HepG2 (cell line): ENCODE data around the gene RASSF6. TPM values are rescaled to one million over a fixed set of nuclear protein-coding genes. Genes with fewer than 3 reads are reported as not detected.

Source experiments
- ATAC-seq: fragments of 200-7000 bp; cut with Tn5 transposase; 3 replicates; pipeline ENCODE4 v1.9.1; 2020; ENCODE audit warnings: mild to moderate bottlenecking, moderate library complexity
- BruUV-seq: library from RNA; stranded (reverse); fragments of 400-500 nt; replicated peaks from 2 replicates; lab custom pipeline; 2021; lab: Mats Ljungman, UMichigan
- CTCF ChIA-PET: fragments of 300-600 bp; formaldehyde crosslinking; extraction: SDS; loops from one replicate; lab custom pipeline; 2021; ENCODE audit warnings: low total read pairs, inconsistent platforms, low intra/inter-chr PET ratio; lab: Yijun Ruan, JAX
- POLR2A ChIA-PET: fragments of 350-600 bp; sonication (Branson Sonifier 250); formaldehyde crosslinking; loops from one replicate; lab custom pipeline; 2020; ENCODE audit warnings: antibody characterized with exemption, inconsistent platforms; lab: Yijun Ruan, JAX
- DNase-seq: peaks from one replicate; pipeline ENCODE4 v3.0.0-alpha.2; 2015; ENCODE audit warnings: low spot score
- FAIRE-seq: peaks from 3 replicates; lab custom pipeline; 2011; peaks lifted over from hg19 to GRCh38; lab: Jason Lieb, UNC
- H2AFZ ChIP-seq: one replicate; pipeline ENCODE4 v1.6.1; 2011; ENCODE audit warnings: low read length, inconsistent platforms
- H3K27ac ChIP-seq: fragments of 300-600 bp; 3 replicates; pipeline ENCODE4 v1.8.0; 2011; ENCODE audit warnings: mixed run types, mild to moderate bottlenecking, mixed read lengths, low read length, inconsistent platforms; ENCODE audit not compliant: insufficient read depth; ENCODE audit errors: extremely low read length
- H3K27me3 ChIP-seq, 2 experiments: fragments of 200-600 bp in 1 of 2; 2 replicates in 1 of 2; 3 replicates in 1 of 2; pipeline versions ENCODE4 v1.6.0 to v1.8.0; 2011; ENCODE audit warnings: low read length in 2 of 2, mild to moderate bottlenecking in 2 of 2, moderate library complexity in 2 of 2, inconsistent platforms in 1 of 2; ENCODE audit not compliant: insufficient read depth in 2 of 2, control insufficient read depth in 1 of 2
- H3K36me3 ChIP-seq, 2 experiments: fragments of 200-600 bp in 1 of 2; replicated peaks in 1 of 2; 2 replicates in 1 of 2; 3 replicates in 1 of 2; pipeline versions ENCODE4 v1.5.1 to v1.8.0; 2011; ENCODE audit warnings: low read length in 2 of 2, inconsistent platforms in 1 of 2; ENCODE audit not compliant: insufficient read depth in 2 of 2, control insufficient read depth in 1 of 2
- H3K4me1 ChIP-seq: 2 replicates; pipeline ENCODE4 v1.5.1; 2012; ENCODE audit warnings: low read length, inconsistent platforms; ENCODE audit not compliant: insufficient read depth
- H3K4me2 ChIP-seq: 2 replicates; pipeline ENCODE4 v1.6.0; 2011; ENCODE audit warnings: low read depth, low read length, inconsistent platforms
- H3K4me3 ChIP-seq, 3 experiments: fragments of 200-600 bp in 1 of 3; sonication (generic), shearing (Covaris generic) in 1 of 3; replicated peaks in 1 of 3; 2 replicates each; pipeline ENCODE4 v1.5.1; 2011 to 2016; ENCODE audit warnings: low read length in 3 of 3, inconsistent platforms in 2 of 3, low read depth in 2 of 3, mild to moderate bottlenecking in 2 of 3, control low read depth in 1 of 3, mixed read lengths in 1 of 3; ENCODE audit not compliant: insufficient read depth in 1 of 3
- H3K79me2 ChIP-seq: one replicate; pipeline ENCODE4 v1.6.1; 2011; ENCODE audit warnings: low read length, inconsistent platforms; ENCODE audit not compliant: insufficient read depth
- H3K9ac ChIP-seq: 2 replicates; pipeline ENCODE4 v1.6.0; 2011; ENCODE audit warnings: mild to moderate bottlenecking, low read depth, low read length, inconsistent platforms; ENCODE audit not compliant: insufficient read depth
- H3K9me3 ChIP-seq: 2 replicates; pipeline ENCODE4 v1.5.1; 2012; ENCODE audit warnings: mild to moderate bottlenecking, low read length
- H4K20me1 ChIP-seq: 2 replicates; pipeline ENCODE4 v1.6.0; 2011; ENCODE audit warnings: inconsistent platforms, mild to moderate bottlenecking, low read length, moderate library complexity; ENCODE audit not compliant: insufficient read depth
- DPF2 ChIP-seq: sonication (generic); formaldehyde crosslinking; IDR thresholded peaks from 2 replicates; pipeline ENCODE4 v1.4.0; 2020; ENCODE audit warnings: mild to moderate bottlenecking, low read depth, missing genetic modification reagents, borderline replicate concordance
- NR2F1 ChIP-seq, 2 experiments: fragments of 450-650 bp in 1 of 2; formaldehyde crosslinking in 1 of 2; IDR thresholded peaks; 2 replicates each; pipeline versions ENCODE4 v1.5.0 to v1.6.1; 2016 to 2020; ENCODE audit warnings: mild to moderate bottlenecking in 1 of 2, missing compliant biosample characterization in 1 of 2, missing genetic modification reagents in 1 of 2, moderate library complexity in 1 of 2
- POLR2A ChIP-seq, 2 experiments: IDR thresholded peaks; 2 replicates each; pipeline ENCODE4 v1.6.1; 2011; ENCODE audit warnings: low read depth in 2 of 2, low read length in 2 of 2, mild to moderate bottlenecking in 1 of 2, moderate library complexity in 1 of 2; ENCODE audit not compliant: insufficient read depth in 1 of 2
- POLR2AphosphoS2 ChIP-seq: IDR thresholded peaks from 2 replicates; pipeline ENCODE4 v1.6.1; 2011; ENCODE audit warnings: low read depth, low read length, improper control_type of control experiment
- SCMH1 ChIP-seq: sonication (generic); formaldehyde crosslinking; IDR thresholded peaks from 2 replicates; pipeline ENCODE4 v1.9.0; 2021; ENCODE audit warnings: missing genetic modification reagents, mild to moderate bottlenecking, borderline replicate concordance
- TARDBP ChIP-seq: sonication (generic); formaldehyde crosslinking; IDR thresholded peaks from 2 replicates; pipeline ENCODE4 v1.8.0; 2022; ENCODE audit warnings: mild to moderate bottlenecking, missing genetic modification reagents
- ZNF34 ChIP-seq: sonication (generic); formaldehyde crosslinking; IDR thresholded peaks from 2 replicates; pipeline ENCODE4 v1.4.0; 2020; ENCODE audit warnings: mild to moderate bottlenecking, missing genetic modification reagents, borderline replicate concordance
- ZNF564 ChIP-seq: sonication (generic); formaldehyde crosslinking; IDR thresholded peaks from 2 replicates; pipeline ENCODE4 v1.8.1; 2023; ENCODE audit warnings: mild to moderate bottlenecking, missing genetic modification reagents
- ZNF737 ChIP-seq: sonication (generic); formaldehyde crosslinking; IDR thresholded peaks from 2 replicates; pipeline ENCODE4 v1.5.0; 2020; ENCODE audit warnings: missing genetic modification reagents, mild to moderate bottlenecking, borderline replicate concordance
- ZSCAN31 ChIP-seq: sonication (generic); formaldehyde crosslinking; IDR thresholded peaks from 2 replicates; pipeline ENCODE4 v1.5.0; 2020; ENCODE audit warnings: low read depth, mild to moderate bottlenecking, missing genetic modification reagents
- WGBS: methylation state at CpG from one replicate; pipeline ENCODE4 v1.1.6; 2017; ENCODE audit warnings: low lambda C conversion rate; 5-methylcytosine and 5-hydroxymethylcytosine counted together
- in situ Hi-C: cut with HindIII; loops from 2 replicates; pipeline ENCODE4 v1.10.0; 2017; ENCODE audit warnings: low pct_unique_long_range_greater_than_20kb; ENCODE audit not compliant: extremely low pct_ligation_motif_present
- intact Hi-C: fragments of 100-400 bp; cut with micrococcal nuclease; formaldehyde crosslinking; loops from one replicate; pipeline ENCODE4 v1.10.0; 2022; ENCODE audit not compliant: unreplicated experiment
- polyA plus RNA-seq, 8 experiments: library from polyadenylated mRNA; depleted of rRNA in 3 of 8; stranded (reverse) in 7 of 8; unstranded in 1 of 8; fragments of >200 nt; fragmentation: Illumina TruSeq in 4 of 8; extraction: Trizol in 4 of 8; gene quantifications; 2 replicates each; pipeline versions ENCODE4 v1.2.1 to v1.2.3, GENCODE V29; 2011 to 2016; ENCODE audit warnings: low read depth in 4 of 8, missing spikeins in 1 of 8, mixed read lengths in 1 of 8; ENCODE audit not compliant: insufficient read depth in 1 of 8
- total RNA-seq, 5 experiments: library from RNA; depleted of rRNA; stranded (reverse); fragments of >200 nt; fragmentation: Illumina TruSeq; extraction: Trizol; gene quantifications; 2 replicates each; pipeline ENCODE4 v1.2.3, GENCODE V29; 2016; ENCODE audit warnings: low read depth in 1 of 5
- TF ChIP-seq, protein P1 (sequence below): sonication (generic); formaldehyde crosslinking; IDR thresholded peaks from 2 replicates; pipeline ENCODE4 v1.5.1; 2020; ENCODE audit warnings: mild to moderate bottlenecking, missing genetic modification reagents, borderline replicate concordance
- TF ChIP-seq, protein P2 (sequence below): IDR thresholded peaks from 2 replicates; pipeline ENCODE4 v1.6.1; 2016; ENCODE audit warnings: low read depth
- TF ChIP-seq, protein P3 (sequence below): sonication (generic); formaldehyde crosslinking; IDR thresholded peaks from 2 replicates; pipeline ENCODE4 v1.8.1; 2023; ENCODE audit warnings: mild to moderate bottlenecking, missing genetic modification reagents, borderline replicate concordance
- TF ChIP-seq, protein P4 (sequence below): sonication (generic); formaldehyde crosslinking; IDR thresholded peaks from 2 replicates; pipeline ENCODE4 v1.5.0; 2020; ENCODE audit warnings: missing genetic modification reagents

RASSF6 gene
- total and polyA plus RNA-seq, 2 of the 13 experiments (the other 11 are each of a cell fraction or from before 2014, with no cell fraction given), result 0.03 to 0.11 TPM

DNA sequence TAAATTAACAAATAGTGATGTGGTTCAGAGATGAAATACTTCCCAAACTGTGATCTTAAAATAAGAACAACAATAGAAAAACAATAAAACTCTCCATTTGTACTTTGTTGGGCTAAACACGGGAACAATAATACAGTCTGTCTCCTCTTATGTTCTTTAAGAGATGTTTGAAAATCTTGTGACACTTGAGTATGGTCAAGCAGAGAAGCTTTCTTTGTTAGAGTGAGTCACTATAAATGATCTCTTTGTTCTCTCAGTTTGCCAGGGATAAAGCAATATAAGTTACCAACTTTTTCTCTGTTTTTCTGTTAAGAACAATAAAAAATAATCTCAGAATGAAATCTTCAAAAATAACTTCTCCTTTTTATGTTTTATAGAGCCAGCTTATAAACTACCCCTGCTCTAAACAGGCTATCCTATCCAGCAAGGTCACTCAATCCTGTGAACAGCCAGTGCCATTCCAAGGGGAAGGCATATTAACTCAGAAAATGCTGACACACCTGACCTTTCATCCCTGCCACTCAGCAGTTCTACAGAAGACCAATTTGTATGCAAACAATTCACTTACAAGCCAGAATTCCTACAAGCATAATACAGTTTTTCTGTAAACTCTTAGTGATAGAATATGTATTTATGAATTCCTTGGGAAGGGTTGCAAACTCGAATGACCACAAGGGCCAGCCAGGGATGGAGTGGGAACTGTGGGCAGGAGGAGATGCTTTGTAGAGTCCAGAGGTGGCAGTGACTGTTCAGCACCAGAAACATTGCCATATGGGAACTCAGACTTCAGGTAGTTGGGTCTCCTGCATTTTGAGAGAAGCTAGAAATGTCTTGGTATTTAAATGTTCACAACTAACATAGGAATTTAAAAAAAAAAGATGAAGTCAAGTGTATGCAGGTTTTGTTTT lies 86.5 kb downstream of the RASSF6 start:
- H2AFZ ChIP-seq, result no peak overlapping the region
- H4K20me1 ChIP-seq, result no peaks in the 10 kb centered on the region
- 0 out of 6 replicates have a peak overlapping the region, but pooled peaks of 1 of the 3 experiments have one; percentile 12 for H3K4me3 ChIP-seq
- peak overlapping the region; percentile 37; the same call in 1 of the 2 replicates for H3K4me2 ChIP-seq
- POLR2A ChIA-PET, result interaction anchor here (1.3 kb wide), 1 partner anchor 16 kb away, joined by 3 read pairs; no protein-coding TSS in a partner anchor
- peak; percentile 62 for DNase-seq
- FAIRE-seq, result peak; percentile 86
- in situ Hi-C loops (no loop called here), intact Hi-C loops (loop anchor here (10.0 kb wide), 1 partner anchor 49 kb away; the partner anchor contains the start of gene AFM)
- CTCF ChIA-PET, result no interaction called here
- no TSS peak for BruUV-seq
- peaks cover 37% of the 10 kb centered on the region for H3K4me1 ChIP-seq
- ATAC-seq, result peak; percentile 99
- H3K9ac ChIP-seq, result no peak overlapping the region
- no peaks in the 10 kb centered on the region for H3K79me2 ChIP-seq
- H3K27ac ChIP-seq, result peak overlapping the region; percentile 14
- H3K27me3 ChIP-seq, result no peaks in the 10 kb centered on the region
- 9% methylated on average over 2 of the region's 2 CpGs for WGBS
- H3K36me3 ChIP-seq, result no peaks in the 10 kb centered on the region
- H3K9me3 ChIP-seq, result no peaks in the 10 kb centered on the region
- TF ChIP-seq ZNF737 (no peak), ZNF34 (CRISPR knock-in tag) (no peak), TARDBP (0 out of 2 replicates have a peak, but pooled peaks have one; percentile 24), NR2F1 (CRISPR knock-in tag; IDR thresholded peaks at IDR 0.05) (peak; percentile 7 to 32; a peak in 2 of 4 replicates), ZSCAN31 (CRISPR knock-in tag) (no peak), ZNF564 (no peak), POLR2AphosphoS2 (no peak), SCMH1 (CRISPR knock-in tag) (no peak), POLR2A (IDR thresholded peaks at IDR 0.05; ENCODE audit: insufficient read depth in 1 of 2, low read depth in 2 of 2, low read length in 2 of 2) (no peak), DPF2 (no peak)
- TF ChIP-seq, protein P1, sequence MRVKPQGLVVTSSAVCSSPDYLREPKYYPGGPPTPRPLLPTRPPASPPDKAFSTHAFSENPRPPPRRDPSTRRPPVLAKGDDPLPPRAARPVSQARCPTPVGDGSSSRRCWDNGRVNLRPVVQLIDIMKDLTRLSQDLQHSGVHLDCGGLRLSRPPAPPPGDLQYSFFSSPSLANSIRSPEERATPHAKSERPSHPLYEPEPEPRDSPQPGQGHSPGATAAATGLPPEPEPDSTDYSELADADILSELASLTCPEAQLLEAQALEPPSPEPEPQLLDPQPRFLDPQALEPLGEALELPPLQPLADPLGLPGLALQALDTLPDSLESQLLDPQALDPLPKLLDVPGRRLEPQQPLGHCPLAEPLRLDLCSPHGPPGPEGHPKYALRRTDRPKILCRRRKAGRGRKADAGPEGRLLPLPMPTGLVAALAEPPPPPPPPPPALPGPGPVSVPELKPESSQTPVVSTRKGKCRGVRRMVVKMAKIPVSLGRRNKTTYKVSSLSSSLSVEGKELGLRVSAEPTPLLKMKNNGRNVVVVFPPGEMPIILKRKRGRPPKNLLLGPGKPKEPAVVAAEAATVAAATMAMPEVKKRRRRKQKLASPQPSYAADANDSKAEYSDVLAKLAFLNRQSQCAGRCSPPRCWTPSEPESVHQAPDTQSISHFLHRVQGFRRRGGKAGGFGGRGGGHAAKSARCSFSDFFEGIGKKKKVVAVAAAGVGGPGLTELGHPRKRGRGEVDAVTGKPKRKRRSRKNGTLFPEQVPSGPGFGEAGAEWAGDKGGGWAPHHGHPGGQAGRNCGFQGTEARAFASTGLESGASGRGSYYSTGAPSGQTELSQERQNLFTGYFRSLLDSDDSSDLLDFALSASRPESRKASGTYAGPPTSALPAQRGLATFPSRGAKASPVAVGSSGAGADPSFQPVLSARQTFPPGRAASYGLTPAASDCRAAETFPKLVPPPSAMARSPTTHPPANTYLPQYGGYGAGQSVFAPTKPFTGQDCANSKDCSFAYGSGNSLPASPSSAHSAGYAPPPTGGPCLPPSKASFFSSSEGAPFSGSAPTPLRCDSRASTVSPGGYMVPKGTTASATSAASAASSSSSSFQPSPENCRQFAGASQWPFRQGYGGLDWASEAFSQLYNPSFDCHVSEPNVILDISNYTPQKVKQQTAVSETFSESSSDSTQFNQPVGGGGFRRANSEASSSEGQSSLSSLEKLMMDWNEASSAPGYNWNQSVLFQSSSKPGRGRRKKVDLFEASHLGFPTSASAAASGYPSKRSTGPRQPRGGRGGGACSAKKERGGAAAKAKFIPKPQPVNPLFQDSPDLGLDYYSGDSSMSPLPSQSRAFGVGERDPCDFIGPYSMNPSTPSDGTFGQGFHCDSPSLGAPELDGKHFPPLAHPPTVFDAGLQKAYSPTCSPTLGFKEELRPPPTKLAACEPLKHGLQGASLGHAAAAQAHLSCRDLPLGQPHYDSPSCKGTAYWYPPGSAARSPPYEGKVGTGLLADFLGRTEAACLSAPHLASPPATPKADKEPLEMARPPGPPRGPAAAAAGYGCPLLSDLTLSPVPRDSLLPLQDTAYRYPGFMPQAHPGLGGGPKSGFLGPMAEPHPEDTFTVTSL, result peak; percentile 54; the same call in 1 of the 2 replicates
- TF ChIP-seq, protein P2, sequence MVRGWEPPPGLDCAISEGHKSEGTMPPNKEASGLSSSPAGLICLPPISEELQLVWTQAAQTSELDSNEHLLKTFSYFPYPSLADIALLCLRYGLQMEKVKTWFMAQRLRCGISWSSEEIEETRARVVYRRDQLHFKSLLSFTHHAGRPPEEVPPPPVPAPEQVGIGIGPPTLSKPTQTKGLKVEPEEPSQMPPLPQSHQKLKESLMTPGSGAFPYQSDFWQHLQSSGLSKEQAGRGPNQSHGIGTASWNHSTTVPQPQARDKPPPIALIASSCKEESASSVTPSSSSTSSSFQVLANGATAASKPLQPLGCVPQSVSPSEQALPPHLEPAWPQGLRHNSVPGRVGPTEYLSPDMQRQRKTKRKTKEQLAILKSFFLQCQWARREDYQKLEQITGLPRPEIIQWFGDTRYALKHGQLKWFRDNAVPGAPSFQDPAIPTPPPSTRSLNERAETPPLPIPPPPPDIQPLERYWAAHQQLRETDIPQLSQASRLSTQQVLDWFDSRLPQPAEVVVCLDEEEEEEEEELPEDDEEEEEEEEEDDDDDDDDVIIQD (CRISPR knock-in tag), result 0 out of 2 replicates have a peak, but pooled peaks have one; percentile 28
- TF ChIP-seq, protein P3, sequence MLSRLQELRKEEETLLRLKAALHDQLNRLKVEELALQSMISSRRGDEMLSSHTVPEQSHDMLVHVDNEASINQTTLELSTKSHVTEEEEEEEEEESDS (CRISPR knock-in tag), result no peak
- TF ChIP-seq, protein P4, sequence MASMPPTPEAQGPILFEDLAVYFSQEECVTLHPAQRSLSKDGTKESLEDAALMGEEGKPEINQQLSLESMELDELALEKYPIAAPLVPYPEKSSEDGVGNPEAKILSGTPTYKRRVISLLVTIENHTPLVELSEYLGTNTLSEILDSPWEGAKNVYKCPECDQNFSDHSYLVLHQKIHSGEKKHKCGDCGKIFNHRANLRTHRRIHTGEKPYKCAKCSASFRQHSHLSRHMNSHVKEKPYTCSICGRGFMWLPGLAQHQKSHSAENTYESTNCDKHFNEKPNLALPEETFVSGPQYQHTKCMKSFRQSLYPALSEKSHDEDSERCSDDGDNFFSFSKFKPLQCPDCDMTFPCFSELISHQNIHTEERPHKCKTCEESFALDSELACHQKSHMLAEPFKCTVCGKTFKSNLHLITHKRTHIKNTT (CRISPR knock-in tag), result no peak
